IPS-11a (cell line): ENCODE data around the gene VGLL2.

Experiments used
- H3K4me3 ChIP-seq: one replicate; pipeline ENCODE4 v1.5.1; 2013; ENCODE audit warnings: low read depth, low read length, control low read depth

The VGLL2 gene

DNA sequence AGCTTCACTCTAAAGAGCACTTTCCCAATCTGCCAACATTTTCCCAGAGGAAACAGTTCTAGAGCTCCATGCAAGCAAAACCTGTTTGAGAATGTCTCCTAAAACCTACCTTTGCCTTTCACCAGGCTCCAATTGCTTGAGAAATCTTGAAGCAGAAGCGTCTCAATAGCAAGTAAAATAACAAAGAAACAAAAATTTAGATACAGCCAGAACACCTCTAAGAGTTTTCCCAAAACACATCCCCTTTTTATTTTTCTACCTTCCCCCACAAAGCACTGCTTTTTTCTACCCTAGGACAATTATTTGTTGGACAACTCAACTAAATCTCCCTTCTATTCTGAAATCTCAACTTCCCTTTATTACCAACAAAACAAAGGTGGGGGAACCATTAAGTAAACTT lies 3.6 kb downstream of the VGLL2 start:
- no peak overlapping the region for H3K4me3 ChIP-seq

DNA sequence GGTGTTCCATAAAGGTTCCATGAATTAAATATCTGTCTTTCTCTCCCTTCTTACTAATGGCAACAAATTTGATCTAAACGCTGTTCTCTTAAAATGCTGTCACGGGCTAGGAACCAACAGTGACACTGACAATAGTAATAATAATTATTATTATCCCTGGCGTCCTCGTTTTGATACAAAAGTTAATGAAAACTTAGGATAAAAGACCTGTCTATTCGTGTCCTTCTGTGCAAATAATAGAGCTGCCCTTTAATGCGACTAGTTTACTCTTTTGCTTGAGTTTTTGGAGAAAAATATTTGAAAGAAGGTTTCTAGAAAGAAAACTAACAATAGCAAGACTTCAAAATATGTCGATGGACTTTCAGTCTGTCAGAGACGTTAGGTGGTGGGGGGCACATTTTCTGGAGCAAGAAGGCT lies 4.3 kb downstream of the VGLL2 start:
- peak overlapping the region; percentile 43 for H3K4me3 ChIP-seq

DNA sequence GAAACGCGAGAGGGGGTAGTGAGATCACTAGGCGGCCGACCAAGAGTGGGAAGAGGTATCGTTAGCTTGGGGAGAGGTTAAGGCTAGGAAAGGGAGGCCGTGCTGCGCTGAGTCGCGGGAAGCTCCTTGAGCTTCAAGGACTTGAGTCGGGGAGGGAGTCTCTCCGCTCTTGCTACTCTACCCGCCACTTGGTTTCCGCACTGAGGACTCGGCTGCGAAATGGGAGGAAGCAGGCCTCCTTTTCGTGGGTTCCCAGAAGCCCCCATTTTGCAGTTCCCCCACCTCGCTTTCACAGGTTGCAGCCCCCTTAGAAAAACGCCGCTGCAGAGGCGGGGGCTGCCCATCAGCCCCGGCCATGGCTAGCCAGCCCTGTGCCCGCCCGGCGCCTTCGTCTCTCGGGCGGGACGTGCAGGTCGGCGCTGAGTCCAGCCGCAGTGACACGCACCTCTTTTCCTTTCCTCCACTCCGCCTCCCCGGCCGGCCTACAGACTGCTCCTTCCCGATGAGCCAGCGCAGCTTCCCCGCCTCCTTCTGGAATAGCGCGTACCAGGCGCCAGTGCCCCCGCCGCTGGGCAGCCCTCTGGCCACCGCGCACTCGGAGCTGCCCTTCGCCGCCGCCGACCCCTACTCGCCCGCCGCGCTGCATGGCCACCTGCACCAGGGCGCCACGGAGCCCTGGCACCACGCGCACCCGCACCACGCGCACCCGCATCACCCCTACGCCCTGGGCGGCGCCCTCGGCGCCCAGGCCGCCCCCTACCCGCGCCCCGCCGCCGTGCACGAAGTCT lies 4.9 kb downstream of the VGLL2 start:
- peak overlapping the region; percentile 43 for H3K4me3 ChIP-seq

DNA sequence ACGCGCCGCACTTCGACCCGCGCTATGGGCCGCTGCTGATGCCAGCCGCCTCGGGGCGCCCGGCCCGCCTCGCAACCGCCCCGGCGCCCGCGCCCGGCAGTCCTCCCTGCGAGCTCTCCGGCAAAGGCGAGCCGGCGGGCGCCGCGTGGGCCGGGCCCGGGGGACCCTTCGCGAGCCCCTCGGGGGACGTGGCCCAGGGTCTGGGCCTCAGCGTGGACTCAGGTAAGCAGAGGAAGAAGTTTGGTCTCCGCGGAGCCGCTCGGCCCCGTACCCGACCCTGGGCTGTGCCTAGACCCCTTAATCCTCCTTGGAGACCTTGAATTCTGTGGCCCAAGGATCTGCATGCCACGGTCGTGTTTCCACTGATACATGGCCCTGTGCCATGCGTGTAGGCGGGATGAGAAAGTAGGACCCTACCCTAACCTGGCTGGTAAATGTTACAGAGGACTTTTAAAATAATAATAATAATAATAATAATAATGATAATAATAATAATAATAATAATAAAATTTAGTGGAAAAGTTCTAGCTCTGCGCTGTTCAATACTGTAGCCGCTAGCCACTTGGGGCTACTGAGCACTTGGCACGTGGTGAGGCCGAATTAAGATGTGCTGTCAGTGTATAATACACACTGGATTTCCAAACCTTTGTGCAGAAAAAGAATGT lies 5.6 kb downstream of the VGLL2 start:
- peak overlapping the region; percentile 43 for H3K4me3 ChIP-seq

DNA sequence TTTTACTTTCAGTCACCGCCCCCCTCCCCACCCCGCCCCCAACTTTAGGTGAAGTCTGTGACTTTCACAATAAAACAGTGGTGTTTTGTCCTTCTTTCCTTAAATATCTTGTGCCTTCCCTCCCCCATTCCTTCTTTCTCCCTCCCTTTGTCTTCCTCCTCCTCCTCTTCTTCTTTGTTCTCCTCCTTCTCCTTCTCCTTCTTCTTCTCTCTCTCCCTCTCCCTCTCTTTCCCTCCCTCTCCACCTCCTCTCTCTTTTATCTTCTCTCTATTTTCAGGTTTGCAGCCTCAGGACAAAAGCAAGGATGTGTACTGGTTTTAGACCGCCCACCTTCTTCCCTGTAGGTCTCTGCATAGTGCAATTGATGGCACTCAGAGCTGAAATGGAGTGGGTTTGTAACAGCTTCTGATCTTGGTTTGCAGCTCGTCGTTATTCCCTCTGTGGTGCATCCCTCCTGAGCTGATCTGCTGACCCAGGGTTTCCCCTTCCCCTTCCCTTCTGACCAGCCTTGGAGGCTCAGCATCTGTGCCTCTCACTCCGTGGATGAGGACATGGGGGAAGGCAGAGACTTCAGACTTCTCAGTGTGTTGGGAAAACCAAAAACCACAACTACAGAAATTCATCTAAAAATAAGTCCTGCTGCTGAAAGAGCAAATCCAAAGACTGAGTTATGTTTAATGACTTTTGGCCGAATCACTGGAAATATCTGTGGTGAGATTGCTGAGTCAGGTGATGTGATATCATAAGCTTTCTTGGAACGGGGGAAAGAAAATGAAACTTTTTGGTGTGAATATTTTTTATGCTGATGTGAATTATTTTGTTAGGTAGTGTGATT lies 6.9 kb downstream of the VGLL2 start:
- H3K4me3 ChIP-seq: no peak overlapping the region

DNA sequence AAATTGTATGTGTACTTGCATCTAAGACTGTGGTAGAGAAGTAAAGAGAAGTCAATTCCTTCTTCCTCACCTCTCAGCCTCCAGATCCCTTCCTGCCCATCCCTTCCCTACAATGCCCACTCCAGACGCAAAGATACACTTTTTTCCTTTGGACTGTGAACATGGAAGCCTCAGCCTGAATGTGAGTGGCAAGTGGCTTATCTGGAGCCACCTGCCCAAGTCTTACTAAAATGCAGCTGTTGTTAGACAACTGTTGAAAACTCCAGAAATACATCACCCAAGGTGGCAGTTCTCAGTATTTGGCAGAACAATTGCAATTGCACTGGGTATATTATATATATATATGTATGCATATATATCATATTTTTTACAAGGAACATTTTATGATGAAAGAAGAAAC lies 7.5 kb downstream of the VGLL2 start:
- H3K4me3 ChIP-seq: no peak overlapping the region

DNA sequence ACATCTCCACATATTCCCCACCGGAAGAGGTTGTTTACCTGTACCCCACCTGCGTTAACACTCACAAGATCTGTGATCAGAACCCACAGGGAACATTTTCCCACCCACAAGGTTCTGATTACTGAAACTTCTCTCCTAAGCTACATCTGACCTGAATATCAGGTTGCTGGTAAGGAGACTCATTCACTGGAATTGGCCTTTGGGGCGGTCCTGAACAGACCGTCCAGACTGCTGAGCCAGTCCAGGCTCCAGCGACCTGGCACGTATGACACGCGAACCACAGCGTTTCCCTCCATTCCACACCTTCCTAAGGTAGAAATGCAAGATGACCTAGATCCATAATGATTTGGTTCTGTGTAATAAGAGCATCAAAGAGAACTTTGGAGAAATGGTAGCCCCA lies 9.8 kb downstream of the VGLL2 start:
- no peak overlapping the region for H3K4me3 ChIP-seq

DNA sequence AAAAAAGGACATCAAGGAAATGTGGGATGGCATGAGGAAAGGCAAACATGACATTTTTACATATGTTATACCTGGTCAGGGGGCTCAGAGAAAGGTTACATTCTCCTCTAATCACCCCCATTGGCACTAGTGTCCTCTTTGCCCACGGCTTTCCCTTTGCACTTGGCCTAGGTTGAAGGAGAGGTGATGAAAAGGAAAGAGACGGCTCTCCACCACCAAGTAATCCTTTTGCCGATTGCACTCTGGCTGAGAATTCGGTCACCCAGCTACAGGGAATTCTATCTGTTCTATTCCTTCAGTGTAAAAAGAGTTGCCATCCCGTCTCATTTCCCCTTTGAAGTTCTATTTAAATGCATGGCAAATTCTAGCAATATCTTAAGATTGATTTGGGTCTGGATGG lies 10.4 kb downstream of the VGLL2 start:
- H3K4me3 ChIP-seq: no peak overlapping the region

DNA sequence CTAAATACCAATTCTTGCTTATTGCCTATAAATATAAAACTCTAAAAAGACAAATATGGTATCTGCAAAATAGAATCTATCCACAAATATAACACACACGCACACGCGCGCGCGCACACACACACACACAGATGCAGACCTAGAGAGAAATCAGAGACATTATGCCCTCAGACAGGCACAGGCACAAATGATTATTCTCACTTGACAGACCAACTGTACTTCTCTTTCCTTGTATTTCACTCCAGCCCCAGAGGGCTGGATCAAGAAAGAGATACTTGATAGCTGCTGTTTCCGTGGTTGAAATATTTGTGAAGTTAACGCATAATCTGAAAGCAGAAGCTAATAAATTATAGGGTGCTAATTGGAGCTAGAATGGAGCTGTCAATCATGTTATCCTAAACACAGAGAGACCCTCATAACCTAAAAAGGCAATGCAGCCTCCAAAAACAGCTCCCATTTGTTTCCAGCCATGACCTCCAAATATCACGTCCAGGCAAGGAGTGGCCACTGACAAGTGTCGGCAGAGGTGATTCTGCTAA lies 11.5 kb downstream of the VGLL2 start:
- no peak overlapping the region for H3K4me3 ChIP-seq

DNA sequence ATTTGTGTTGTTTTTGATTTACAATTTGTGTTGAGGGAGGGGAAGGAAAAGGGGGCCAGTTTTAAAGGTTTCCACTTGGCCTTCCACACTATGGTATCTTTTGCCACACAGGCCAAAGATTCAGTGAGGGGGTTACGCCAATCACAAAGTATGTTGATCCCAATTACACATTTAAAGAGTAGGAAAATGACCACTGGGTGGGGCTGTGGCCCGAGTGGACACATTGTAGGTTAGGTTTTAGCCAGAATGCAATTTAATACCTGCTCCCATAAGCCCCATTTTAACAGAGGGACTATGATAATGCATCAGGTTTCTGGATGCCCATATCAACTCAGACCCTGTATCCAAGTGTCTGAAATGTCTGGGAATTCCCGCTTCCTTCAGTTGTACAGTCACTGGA lies 15.6 kb downstream of the VGLL2 start:
- no peak overlapping the region for H3K4me3 ChIP-seq

DNA sequence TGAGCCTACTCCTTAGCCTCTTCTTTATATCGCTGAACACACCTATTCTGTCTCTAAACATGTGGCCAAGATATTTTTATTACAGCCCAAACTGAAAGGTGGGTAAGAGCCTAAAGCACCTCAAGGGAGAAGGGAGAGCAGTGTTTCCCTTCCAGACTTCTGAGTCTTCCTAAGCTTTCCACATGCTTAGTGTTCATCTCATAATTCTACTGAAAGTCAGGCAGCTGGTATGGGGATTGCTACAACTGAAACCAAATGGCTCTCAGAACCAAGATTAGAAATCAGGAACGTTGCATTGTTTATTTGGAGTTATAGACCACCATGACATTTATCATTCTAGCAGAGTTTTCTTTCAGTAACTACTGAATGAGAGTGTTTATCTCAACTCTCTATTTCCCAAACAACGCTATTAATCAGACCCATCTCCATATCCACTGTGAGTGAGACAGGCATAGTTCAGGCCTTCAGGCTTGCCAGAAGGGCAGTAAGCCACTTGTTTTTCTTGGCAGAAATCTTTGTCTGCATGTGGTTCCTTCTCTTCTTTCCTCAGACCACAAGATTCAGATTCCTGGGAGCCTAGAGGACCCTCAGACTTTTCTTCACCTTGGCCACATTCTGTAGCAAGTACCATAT lies 22.8 kb downstream of the VGLL2 start:
- no peak overlapping the region for H3K4me3 ChIP-seq

DNA sequence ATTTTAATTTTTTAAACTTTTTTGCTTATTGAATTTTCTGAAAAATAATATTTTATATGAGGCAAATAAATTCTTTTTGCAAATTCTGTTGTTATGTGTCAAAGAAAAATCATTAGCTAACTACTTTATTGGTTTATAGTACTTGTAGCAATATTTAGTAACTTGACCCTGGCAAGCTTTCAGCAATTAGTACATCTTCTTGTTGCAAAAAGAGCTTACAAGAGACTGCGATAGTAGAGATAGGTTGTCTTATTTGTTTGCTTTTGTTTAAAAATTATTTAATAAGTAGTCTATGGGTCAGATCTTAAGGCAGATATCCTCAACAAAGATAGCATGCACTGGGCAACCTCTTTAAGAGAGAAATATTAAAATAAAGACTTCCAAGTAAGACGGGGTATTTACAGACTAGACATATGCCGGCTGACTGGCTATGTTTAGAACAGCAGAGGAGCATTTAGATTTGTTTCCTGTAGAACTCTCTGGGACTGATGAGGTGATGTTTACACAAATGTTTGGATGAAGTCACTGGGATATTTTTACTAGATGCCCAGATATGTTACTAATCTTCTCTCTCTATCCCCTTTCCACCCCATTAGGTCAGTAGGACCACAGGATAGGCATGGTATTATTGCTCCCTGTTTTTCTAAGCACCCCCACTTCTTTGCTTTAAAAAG lies 25.0 kb downstream of the VGLL2 start:
- H3K4me3 ChIP-seq: no peak overlapping the region

DNA sequence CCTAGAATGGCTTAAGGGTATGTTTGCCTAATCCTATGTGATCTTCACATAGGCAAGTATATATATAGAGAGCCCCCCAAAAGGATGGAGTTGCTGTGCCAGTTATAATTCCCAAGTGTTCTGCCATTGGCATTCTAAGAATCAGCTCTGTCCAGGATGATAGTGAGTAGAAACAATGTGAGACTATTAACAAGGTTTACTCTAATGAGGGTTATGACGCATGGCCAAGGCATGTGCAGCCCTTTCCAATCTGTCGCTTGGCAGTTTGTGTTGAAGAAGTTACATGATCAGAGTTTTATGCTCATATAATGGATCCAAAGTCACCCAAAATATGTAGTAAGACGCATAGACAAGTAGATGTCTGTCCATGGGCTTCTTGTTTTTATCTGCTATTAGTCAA lies 33.6 kb downstream of the VGLL2 start:
- H3K4me3 ChIP-seq: no peak overlapping the region

DNA sequence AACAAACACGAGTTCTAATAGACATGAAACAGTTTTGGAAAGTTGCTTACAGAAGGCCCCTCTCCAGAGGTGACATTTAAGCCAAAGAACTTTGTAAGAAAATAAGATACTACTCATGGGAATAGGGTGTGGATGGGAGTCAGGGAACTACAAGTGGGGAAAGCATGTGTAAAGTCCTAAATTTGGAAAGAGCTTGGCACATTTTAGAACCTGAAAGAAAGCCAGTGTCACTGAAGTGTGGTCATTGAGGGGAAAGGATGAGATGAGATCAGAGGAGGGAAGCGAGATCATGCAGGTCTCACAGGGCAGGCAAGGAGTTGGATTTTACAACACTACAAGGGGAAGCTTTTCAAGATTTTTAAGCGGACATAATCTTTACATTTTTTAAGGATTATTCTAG lies 38.0 kb downstream of the VGLL2 start:
- H3K4me3 ChIP-seq: no peak overlapping the region

DNA sequence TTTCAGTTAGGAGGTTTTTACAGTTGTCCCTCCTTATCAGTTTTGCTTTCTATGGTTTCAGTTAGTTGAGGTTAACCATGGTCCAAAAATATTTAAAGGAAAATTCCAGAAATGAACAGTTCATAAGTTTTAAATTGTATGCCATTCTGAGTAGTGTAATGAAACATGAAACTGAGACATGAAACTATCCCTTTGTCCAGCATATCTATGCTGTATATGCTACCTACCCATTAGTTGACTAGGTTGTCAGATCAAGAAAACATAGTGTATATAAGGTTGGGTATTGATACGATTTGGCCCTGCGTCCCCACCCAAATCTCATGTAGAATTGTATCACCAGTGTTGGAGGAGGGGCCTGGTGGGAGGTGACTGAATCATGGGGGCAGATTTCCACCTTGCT lies 39.1 kb downstream of the VGLL2 start:
- no peak overlapping the region for H3K4me3 ChIP-seq

DNA sequence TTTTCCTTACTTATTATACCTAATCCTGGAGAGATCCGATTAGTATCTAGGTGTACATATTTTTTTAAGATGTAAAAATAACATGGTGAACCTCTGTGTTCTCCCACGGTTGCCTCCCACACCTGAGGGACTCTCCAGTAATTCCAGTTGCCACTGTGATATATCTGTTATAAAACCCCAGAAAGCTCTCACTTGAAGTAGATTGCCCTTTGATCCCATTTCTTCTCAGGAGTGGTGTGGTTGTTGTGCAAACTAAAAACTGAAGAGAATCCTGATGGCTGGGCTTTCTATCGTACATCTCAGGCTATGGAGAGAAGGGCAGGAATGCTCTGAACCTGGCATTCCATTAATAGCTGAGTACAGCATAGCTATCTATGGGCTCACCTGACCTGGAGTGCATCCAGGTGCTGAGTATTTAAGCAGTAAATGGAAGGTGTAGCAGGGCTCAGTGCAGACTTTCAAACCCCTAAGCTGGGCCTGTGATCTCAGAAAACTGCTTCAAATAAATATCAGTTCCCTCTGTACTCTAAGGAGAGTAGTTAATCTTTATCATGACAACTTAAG lies 41.0 kb downstream of the VGLL2 start:
- no peak overlapping the region for H3K4me3 ChIP-seq

DNA sequence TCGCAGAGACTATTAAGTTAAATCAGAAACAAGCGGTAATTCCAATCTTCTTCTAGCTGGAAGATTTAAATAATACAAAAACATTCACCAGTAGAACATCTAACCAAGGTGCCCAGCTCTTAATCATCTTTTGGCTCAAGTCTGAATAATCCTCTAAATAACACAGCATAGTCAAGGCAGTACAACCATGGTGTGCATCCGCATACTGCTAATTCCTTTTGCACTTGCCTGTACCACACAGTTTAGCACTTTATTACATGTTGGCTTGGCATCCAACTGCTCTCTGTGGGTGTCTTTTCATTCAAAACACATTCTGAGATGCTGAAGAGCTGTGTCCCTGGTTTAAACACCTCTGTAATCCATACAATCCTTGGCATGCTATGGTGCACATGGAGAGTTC lies 42.3 kb downstream of the VGLL2 start:
- no peak overlapping the region for H3K4me3 ChIP-seq

DNA sequence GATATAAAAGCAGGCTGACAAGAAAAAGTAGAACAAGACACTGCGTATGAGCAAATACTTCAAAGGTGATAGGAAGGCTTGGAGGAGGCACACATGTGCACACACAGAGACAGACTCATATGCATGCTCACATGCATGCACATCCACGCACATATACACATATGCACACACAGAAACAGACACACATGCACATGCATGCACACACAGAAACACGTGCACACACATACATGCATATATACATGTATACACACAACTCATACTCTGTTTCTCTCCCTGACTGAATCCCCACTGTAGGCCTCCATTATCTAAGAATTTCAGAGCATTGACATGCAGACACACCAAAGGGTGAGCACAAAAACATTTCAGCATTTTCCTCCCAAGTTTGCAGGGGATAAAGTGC lies 43.7 kb downstream of the VGLL2 start:
- H3K4me3 ChIP-seq: no peak overlapping the region

DNA sequence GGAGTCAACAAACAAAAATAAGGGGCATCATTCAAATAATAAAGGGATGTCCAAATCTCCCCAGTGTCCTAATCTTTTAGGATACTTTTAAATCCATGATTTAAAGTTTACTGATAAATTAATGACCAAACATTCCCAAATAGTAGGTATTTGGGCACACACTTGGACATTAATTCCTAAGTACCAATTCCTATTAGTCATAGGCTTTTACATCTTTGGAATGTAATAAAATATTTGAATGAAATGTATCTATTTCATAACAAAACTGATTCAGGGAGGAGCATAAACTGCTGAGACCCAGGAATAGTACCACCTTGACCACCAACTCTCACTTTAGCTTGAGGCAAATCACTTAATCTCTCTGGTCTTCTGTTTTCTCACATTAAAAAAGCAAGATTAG lies 44.3 kb downstream of the VGLL2 start:
- H3K4me3 ChIP-seq: no peak overlapping the region

DNA sequence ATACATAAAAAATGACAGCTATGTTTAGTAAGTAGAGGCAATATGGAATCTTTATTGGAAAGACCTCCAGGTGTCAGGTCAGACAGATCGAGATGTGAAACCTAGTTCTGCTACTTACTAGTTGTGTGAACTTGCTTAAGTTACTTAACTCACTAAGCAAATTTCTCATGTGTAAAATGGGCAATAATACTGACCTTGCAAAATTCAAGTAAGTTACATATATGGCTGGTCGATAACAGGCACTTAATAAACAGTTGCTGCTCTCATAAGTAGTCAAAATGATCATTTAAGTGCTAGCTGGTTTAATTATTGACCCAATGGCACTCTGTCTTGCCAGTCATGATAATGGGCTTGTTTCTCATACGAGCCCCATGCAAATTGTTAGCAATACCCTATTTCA lies 46.0 kb downstream of the VGLL2 start:
- no peak overlapping the region for H3K4me3 ChIP-seq
